K562 (cell line): Measurements from ENCODE around the gene AGR2.
"Not testable (repeated sequence)": the region's sequence is repeated elsewhere in the genome, so short reads cannot be mapped to it uniquely, and the experiment has no call there.

ENCODE experiments used
- BRF2 ChIP-seq: IDR thresholded peaks from 3 replicates; pipeline ENCODE4 v1.6.1; 2011; ENCODE audit warnings: borderline replicate concordance, mild to moderate bottlenecking; ENCODE audit not compliant: insufficient read length, insufficient read depth
- CEBPB ChIP-seq: fragments of 450-650 bp; IDR thresholded peaks from 2 replicates; pipeline ENCODE4 v1.6.1; 2016; ENCODE audit warnings: missing genetic modification characterization, missing compliant biosample characterization
- ELF4 ChIP-seq: fragments of 450-650 bp; formaldehyde crosslinking; IDR thresholded peaks from 2 replicates; pipeline ENCODE4 v1.4.0; 2022; ENCODE audit warnings: missing genetic modification characterization
- FOSL1 ChIP-seq: fragments of 200-800 bp; sonication (Bioruptor generic); conservative IDR thresholded peaks from 2 replicates; pipeline ENCODE4 v1.6.1; 2016; ENCODE audit warnings: missing genetic modification characterization, missing compliant biosample characterization
- FOXP1 ChIP-seq: sonication (generic); formaldehyde crosslinking; IDR thresholded peaks from 2 replicates; pipeline ENCODE4 v1.8.0; 2022; ENCODE audit warnings: mild to moderate bottlenecking, missing genetic modification reagents
- HMGXB4 ChIP-seq: sonication (generic); formaldehyde crosslinking; IDR thresholded peaks from 2 replicates; pipeline ENCODE4 v1.8.1; 2023; ENCODE audit warnings: mild to moderate bottlenecking, missing genetic modification reagents
- NR2F6 ChIP-seq: fragments of 450-650 bp; formaldehyde crosslinking; IDR thresholded peaks from 2 replicates; pipeline ENCODE4 v1.4.0; 2020; ENCODE audit warnings: mild to moderate bottlenecking
- RBFOX2 ChIP-seq: fragments of 200-400 bp; formaldehyde crosslinking; IDR thresholded peaks from 2 replicates; pipeline ENCODE4 v1.6.1; 2017; ENCODE audit warnings: low read depth, mild to moderate bottlenecking, low read length, moderate library complexity
- RBM39 ChIP-seq: fragments of 200-400 bp; formaldehyde crosslinking; optimal IDR thresholded peaks from 2 replicates; pipeline ENCODE3; 2018; ENCODE audit warnings: low read depth, low read length
- REST ChIP-seq, 2 experiments: fragments of 450-650 bp; formaldehyde crosslinking in 1 of 2; IDR thresholded peaks; 2 replicates each; pipeline versions ENCODE4 v1.4.0 to v1.6.1; 2014 to 2020; ENCODE audit warnings: mild to moderate bottlenecking in 2 of 2, borderline replicate concordance in 1 of 2, low read depth in 1 of 2
- RNF219 ChIP-seq: fragments of 250-450 bp; sonication (Bioruptor Pico); IDR thresholded peaks from 2 replicates; pipeline ENCODE4 v1.5.0; 2022; ENCODE audit warnings: mild to moderate bottlenecking
- SNAPC5 ChIP-seq: fragments of 250-450 bp; sonication (Bioruptor Pico); IDR thresholded peaks from 2 replicates; pipeline ENCODE4 v1.8.0; 2021; ENCODE audit warnings: moderate library complexity, mild to moderate bottlenecking, inconsistent platforms

DNA sequence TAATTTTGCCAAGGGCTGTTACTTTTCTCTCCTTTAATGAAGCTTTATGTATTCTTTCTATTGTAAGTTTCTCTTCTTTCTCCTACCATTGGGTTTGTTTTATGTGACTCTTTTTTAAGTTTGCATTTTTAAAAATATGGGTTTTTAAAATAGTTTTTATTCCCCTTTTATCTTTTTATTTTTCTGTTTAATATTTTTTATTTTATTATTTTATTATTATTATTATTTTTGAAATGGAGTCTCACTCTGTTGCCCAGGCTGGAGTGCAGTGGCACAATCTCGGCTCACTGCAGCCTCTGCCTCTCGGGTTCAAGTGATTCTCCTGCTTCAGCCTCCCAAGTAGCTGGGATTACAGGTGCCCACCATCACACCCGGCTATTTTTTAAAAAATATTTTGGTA is 34.8 kb downstream of the AGR2 start:
- TF ChIP-seq CEBPB (tag); NR2F6 (CRISPR knock-in tag); HMGXB4 (CRISPR knock-in tag); RBFOX2; SNAPC5 (CRISPR knock-in tag); ELF4 (CRISPR knock-in tag); BRF2; FOXP1; RNF219 (CRISPR knock-in tag); REST (IDR thresholded peaks at IDR 0.05; ENCODE audit: borderline replicate concordance); REST (CRISPR knock-in tag; IDR thresholded peaks at IDR 0.05; ENCODE audit: low read depth); FOSL1 (tag); RBM39: not testable (repeated sequence)
